Lower leg skin (tissue), 4 donors: Measurements from ENCODE around the gene AGRN. TPM values are rescaled to one million over a fixed set of nuclear protein-coding genes. Genes with fewer than 3 reads are reported as not detected.

Experiments
- DNase-seq, 2 donors: peaks; one replicate each; pipeline ENCODE4 v3.0.0-alpha.2; 2019; ENCODE audit warnings: low spot score in 2 of 2
- H3K4me3 ChIP-seq: fragments of 200-600 bp; sonication (generic); 2 replicates; pipeline ENCODE4 v1.5.1; 2017; ENCODE audit warnings: mild to moderate bottlenecking, low read depth; ENCODE audit not compliant: poor library complexity, severe bottlenecking
- POLR2A ChIP-seq, 2 donors: fragments of 450-650 bp; IDR thresholded peaks; one replicate each; pipeline ENCODE4 v1.6.1; 2016 to 2017; ENCODE audit warnings: antibody characterized with exemption in 2 of 2, mild to moderate bottlenecking in 1 of 2, moderate library complexity in 1 of 2
- WGBS, 2 donors: methylation state at CpG; one replicate each; pipeline ENCODE4 v1.1.5; 2018; 5-methylcytosine and 5-hydroxymethylcytosine counted together
- intact Hi-C: fragments of 100-400 bp; cut with DNase I; formaldehyde crosslinking; loops from one replicate; pipeline ENCODE4 v1.15.0; 2023; ENCODE audit warnings: low total_unique reads
- total RNA-seq, 4 donors: library from RNA; depleted of rRNA; stranded (reverse); fragments of >200 nt; gene quantifications; one replicate each; pipeline ENCODE4 v1.1.0, GENCODE V29; 2016
- TF ChIP-seq, protein P1 (sequence below), 3 donors: fragments of 450-650 bp; IDR thresholded peaks; one replicate each; pipeline ENCODE4 v1.5.1; 2016; ENCODE audit warnings: antibody characterized with exemption in 3 of 3, mild to moderate bottlenecking in 3 of 3, moderate library complexity in 2 of 3

AGRN gene
- total RNA-seq, 4 donors from 2014 or later = 36.9 to 55.8 (median 54.6) TPM

DNA sequence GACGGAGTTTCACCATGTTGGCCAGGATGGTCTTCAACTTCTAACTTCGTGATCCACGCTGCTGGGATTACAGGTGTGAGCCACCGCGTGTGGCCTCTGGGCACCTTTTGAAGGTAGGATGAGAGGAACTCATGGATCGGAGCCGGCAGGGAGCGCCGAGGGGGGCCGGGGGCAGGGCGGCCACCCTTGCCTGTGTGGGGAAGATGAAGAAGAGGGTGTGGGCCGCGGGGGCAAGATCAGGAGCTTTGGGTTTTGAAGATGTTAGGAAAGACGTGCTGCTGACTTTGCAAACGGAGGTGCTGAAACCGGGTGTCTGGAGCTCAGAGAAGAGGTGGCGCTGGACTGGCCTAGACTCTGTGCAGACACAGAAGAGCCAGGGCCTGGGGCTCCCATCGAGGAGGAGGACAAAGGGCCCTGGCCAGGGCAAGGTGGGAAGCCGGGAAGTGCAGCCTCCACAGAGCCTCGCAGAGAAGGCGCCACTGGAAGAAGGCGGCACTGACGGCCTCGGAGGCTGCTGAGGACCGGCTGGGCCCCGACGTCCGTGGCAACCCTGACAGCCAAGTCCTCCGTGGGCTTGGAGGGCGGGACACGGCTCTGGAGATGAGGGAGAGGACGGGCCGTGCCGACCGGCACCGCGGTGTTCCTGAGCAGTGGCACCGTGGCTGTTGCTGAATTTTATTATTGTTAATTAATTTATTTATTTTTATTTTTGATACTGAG, 40.5 kb downstream of the AGRN start:
- no peak for DNase-seq
- intact Hi-C loops = loop anchor here (5.0 kb wide), 1 partner anchor 73 kb away; no protein-coding TSS in a partner anchor
- 38 to 51% methylated on average over 38 of the region's 38 CpGs for WGBS, 2 donors
- TF ChIP-seq, protein P1, sequence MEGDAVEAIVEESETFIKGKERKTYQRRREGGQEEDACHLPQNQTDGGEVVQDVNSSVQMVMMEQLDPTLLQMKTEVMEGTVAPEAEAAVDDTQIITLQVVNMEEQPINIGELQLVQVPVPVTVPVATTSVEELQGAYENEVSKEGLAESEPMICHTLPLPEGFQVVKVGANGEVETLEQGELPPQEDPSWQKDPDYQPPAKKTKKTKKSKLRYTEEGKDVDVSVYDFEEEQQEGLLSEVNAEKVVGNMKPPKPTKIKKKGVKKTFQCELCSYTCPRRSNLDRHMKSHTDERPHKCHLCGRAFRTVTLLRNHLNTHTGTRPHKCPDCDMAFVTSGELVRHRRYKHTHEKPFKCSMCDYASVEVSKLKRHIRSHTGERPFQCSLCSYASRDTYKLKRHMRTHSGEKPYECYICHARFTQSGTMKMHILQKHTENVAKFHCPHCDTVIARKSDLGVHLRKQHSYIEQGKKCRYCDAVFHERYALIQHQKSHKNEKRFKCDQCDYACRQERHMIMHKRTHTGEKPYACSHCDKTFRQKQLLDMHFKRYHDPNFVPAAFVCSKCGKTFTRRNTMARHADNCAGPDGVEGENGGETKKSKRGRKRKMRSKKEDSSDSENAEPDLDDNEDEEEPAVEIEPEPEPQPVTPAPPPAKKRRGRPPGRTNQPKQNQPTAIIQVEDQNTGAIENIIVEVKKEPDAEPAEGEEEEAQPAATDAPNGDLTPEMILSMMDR (IDR thresholded peaks at IDR 0.05) = no peak
- no peak for TF ChIP-seq POLR2A (IDR thresholded peaks at IDR 0.05)
- H3K4me3 ChIP-seq = no peak overlapping the region

DNA sequence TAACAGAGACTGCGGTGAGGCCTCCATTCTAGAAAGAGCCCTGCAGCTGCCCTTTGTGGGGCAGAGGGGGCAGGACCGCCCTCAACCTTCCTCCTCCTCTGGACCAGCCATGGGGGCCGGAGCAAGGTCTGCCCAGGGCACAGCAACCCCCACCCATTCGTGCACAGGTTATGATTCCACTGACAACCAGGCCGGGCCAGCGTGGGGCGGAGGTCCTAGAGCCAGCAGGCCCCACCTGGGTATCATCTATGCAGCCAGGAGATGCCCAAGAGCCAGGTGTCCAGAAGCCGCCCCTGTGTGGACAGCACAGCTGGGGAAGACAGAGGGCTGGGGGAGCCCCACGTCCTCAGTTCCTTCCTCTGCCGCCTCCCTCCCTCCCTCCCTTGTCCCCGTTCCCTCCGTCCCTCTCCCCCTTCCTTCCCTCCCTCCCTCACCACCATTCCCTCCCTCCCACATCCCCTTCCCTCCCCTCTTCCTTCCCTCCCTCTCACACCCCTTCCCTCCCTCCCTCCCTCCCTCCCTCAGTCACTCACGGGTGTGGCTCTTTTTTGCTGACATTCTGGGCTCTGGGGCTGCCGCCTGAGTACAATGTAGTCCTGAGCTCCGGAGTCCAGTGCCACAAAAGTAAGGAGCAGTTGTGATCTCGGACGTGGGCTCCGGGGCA, 41.9 kb downstream of the AGRN start:
- WGBS, 2 donors = 44 to 61% methylated on average over 11 to 16 of the region's 18 CpGs
- no peak overlapping the region for H3K4me3 ChIP-seq
- DNase-seq = no peak
- intact Hi-C loops = loop anchor here (5.0 kb wide), 1 partner anchor 75 kb away; no protein-coding TSS in a partner anchor
- TF ChIP-seq, protein P1 (IDR thresholded peaks at IDR 0.05) = no peak
- TF ChIP-seq POLR2A (IDR thresholded peaks at IDR 0.05) = no peak

DNA sequence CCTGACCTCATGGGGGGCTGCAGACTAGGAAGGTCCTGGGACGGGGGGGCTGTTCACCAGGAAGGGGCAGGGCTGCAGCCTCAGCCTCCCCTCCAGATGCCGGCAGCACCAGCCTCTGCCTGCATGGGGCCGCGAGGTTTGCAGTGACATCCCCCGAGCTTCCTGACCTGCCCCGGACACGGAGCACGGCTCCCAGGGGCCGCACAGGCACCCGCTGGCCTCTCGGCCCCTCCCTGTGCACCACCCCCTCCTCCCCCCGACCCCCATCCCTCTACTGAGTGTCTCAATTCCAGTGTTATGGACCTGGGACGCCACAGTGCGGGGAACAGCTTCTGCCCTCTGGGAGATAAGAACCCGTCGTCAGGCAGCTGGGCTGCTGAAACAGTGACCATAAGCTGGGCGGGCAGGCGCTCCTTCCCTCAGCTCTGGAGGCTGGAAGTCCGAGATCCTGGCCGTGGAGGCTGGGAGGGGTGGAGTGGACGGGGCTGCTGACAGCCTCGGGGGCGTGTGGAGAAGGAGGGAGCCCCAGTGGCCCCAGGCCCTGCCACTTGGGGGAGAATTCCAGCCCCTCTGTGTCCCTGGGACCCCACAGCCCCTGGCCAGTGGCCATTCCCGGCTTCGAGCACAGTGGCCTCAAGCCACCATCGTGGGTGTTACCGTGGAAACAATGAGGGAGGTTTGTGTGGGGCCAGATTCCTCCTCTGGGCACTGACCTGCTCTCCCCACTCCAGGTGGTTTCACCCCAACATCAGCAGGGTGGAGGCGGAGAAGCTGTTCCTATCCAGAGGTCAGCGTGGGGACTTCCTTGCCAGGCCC, 42.6 kb downstream of the AGRN start:
- WGBS, 2 donors = 15 to 24% methylated on average over 28 to 29 of the region's 29 CpGs
- intact Hi-C loops = loop anchor here (5.0 kb wide), 1 partner anchor 75 kb away; no protein-coding TSS in a partner anchor
- DNase-seq = no peak
- TF ChIP-seq, protein P1 (IDR thresholded peaks at IDR 0.05) = no peak
- H3K4me3 ChIP-seq = no peak overlapping the region

DNA sequence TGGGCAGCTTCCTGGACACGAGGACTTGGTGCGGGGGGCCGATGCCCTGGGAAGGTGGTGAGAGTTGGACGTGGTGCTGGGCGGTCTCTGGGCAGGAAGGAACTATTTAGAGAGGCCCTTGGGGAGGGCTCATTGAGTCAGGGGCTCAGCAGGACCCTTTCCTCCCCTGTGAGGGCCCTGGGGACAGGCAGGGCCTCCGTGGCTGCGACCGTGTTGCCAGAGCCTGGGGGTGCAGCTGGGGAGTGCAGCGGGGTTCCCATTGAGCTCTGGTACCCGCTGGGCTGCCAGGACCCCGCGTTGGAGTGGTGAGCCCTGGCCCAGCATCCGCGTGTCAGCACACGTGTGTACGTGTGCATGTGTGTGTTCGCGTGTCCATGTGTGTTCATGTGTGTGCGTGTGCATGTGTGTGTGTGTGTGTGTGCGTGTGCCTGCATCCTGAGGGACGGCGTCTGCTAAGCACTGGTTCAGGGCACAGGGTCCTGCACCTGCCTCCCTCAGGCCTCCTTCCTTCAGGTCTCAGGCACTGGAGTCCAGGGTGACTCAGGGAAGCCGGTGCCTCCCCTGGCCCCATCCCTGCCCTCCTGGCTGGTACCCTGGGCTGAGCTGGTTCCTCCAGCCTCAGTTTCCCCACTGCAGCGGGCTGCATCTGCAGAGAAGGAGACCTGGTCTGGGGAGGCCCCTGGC, 43.5 kb downstream of the AGRN start:
- TF ChIP-seq, protein P1 (IDR thresholded peaks at IDR 0.05) = no peak
- no peak for TF ChIP-seq POLR2A (IDR thresholded peaks at IDR 0.05)
- DNase-seq = no peak
- intact Hi-C loops = loop anchor here (5.0 kb wide), 1 partner anchor 76 kb away; no protein-coding TSS in a partner anchor
- 61 to 66% methylated on average over 17 to 24 of the region's 24 CpGs for WGBS, 2 donors
- no peak overlapping the region for H3K4me3 ChIP-seq
